GM18498 (cell line): ENCODE measurements around the gene TCF23.
"Not testable (repeated sequence)": the region's sequence is repeated elsewhere in the genome, so short reads cannot be mapped to it uniquely, and the experiment has no call there.

Experiments used
- ATAC-seq: cut with Tn5 transposase; IDR thresholded peaks from one replicate; pipeline ENCODE4 v1.9.1; 2021; ENCODE audit warnings: mild to moderate bottlenecking, moderate library complexity; ENCODE audit not compliant: unreplicated experiment

TCF23 gene

GRCh38 chr2:27148801-27149439 is at the start of gene TCF23:
TSS of gene TCF23 (plus strand) at chr2:27149004. CDS start at chr2:27149134, 130 bp downstream.
- no peak for ATAC-seq

GRCh38 chr2:27099334-27099955 is 49.4 kb upstream of the TCF23 start:
- no peak for ATAC-seq

- ATAC-seq, result no peak
Measured at GRCh38 chr2:27100036-27100435, 48.8 kb upstream of the TCF23 start.

GRCh38 chr2:27102329-27102728 is 46.5 kb upstream of the TCF23 start:
- ATAC-seq, result no peak

- ATAC-seq, result no peak
Measured at GRCh38 chr2:27105981-27106380, 42.8 kb upstream of the TCF23 start.

- no peak for ATAC-seq
Measured at GRCh38 chr2:27108221-27108620, 40.6 kb upstream of the TCF23 start.

- no peak for ATAC-seq
Measured at GRCh38 chr2:27109083-27109482, 39.7 kb upstream of the TCF23 start.

GRCh38 chr2:27110603-27111352 is 38.0 kb upstream of the TCF23 start:
- not testable (repeated sequence) for ATAC-seq

GRCh38 chr2:27111392-27112078 is 37.3 kb upstream of the TCF23 start:
- not testable (repeated sequence) for ATAC-seq

GRCh38 chr2:27115519-27115918 is 33.3 kb upstream of the TCF23 start:
- no peak for ATAC-seq

GRCh38 chr2:27117995-27118524 is 30.7 kb upstream of the TCF23 start:
- no peak for ATAC-seq

- no peak for ATAC-seq
Measured at GRCh38 chr2:27118525-27119329, 30.1 kb upstream of the TCF23 start, which contains the start of gene CGREF1. TSS of gene CGREF1 (minus strand) at chr2:27119128. CDS start at chr2:27104366, 14,762 bp downstream.

- ATAC-seq, result not testable (repeated sequence)
Measured at GRCh38 chr2:27119330-27119670, 29.5 kb upstream of the TCF23 start.

- no peak for ATAC-seq
Measured at GRCh38 chr2:27121906-27122305, 26.9 kb upstream of the TCF23 start.

GRCh38 chr2:27122791-27123190 is 26.0 kb upstream of the TCF23 start:
- ATAC-seq, result no peak

- no peak for ATAC-seq
Measured at GRCh38 chr2:27123302-27124150, 25.3 kb upstream of the TCF23 start, which contains the start of gene ABHD1. TSS of gene ABHD1 (plus strand) at chr2:27123815. CDS start at chr2:27123949, 134 bp downstream.

GRCh38 chr2:27125104-27125503 is 23.7 kb upstream of the TCF23 start:
- no peak for ATAC-seq

GRCh38 chr2:27126252-27126710 is 22.5 kb upstream of the TCF23 start:
- ATAC-seq, result no peak
